ENCODE measurements around the gene KCNQ4.

The KCNQ4 gene

GRCh38 chr1:40783001-40783905 lies at the start of gene KCNQ4:
Gene KCNQ4 (plus strand): TSS chr1:40783787. CDS start chr1:40784094, 307 bp downstream.
- no peak for DNase-seq

GRCh38 chr1:40734882-40735628 lies 48.5 kb upstream of the KCNQ4 start:
- DNase-seq: no peak

GRCh38 chr1:40736085-40736531 lies 47.5 kb upstream of the KCNQ4 start:
- DNase-seq: no peak

GRCh38 chr1:40738831-40739230 lies 44.8 kb upstream of the KCNQ4 start:
- DNase-seq: no peak

GRCh38 chr1:40739455-40740008 lies 44.1 kb upstream of the KCNQ4 start:
- no peak for DNase-seq

- DNase-seq: no peak
Measured at GRCh38 chr1:40740039-40740996, 43.3 kb upstream of the KCNQ4 start.

- no peak for DNase-seq
Measured at GRCh38 chr1:40740997-40741736, 42.4 kb upstream of the KCNQ4 start.

GRCh38 chr1:40742363-40743061 lies 41.1 kb upstream of the KCNQ4 start:
- DNase-seq: peak; percentile 48

GRCh38 chr1:40743452-40743851 lies 40.1 kb upstream of the KCNQ4 start:
- DNase-seq: no peak

GRCh38 chr1:40743860-40744259 lies 39.7 kb upstream of the KCNQ4 start:
- no peak for DNase-seq

GRCh38 chr1:40745176-40745575 lies 38.4 kb upstream of the KCNQ4 start:
- no peak for DNase-seq

GRCh38 chr1:40746344-40747090 lies 37.1 kb upstream of the KCNQ4 start:
- DNase-seq: no peak

GRCh38 chr1:40748841-40749718 lies 34.5 kb upstream of the KCNQ4 start:
- DNase-seq: no peak

GRCh38 chr1:40749817-40750216 lies 33.8 kb upstream of the KCNQ4 start:
- no peak for DNase-seq

GRCh38 chr1:40750451-40750908 lies 33.1 kb upstream of the KCNQ4 start:
- no peak for DNase-seq

- no peak for DNase-seq
Measured at GRCh38 chr1:40751802-40752201, 31.8 kb upstream of the KCNQ4 start.

- no peak for DNase-seq
Measured at GRCh38 chr1:40753142-40753882, 30.3 kb upstream of the KCNQ4 start.

- no peak for DNase-seq
Measured at GRCh38 chr1:40754201-40754600, 29.4 kb upstream of the KCNQ4 start.

All from stimulated activated CD4-positive, alpha-beta T cell treated with anti-CD3 and anti-CD28 coated beads, Interleukin-1b, Interleukin-23, amount 100 ng/mL, for 48 hours (primary cell).